ENCODE measurements around the gene RETN. TPM values are rescaled to one million over a fixed set of nuclear protein-coding genes. Genes with fewer than 3 reads are reported as not detected.

RETN gene
- total RNA-seq, 4 donors from 2014 or later: 1.5 to 1.8 TPM; not detected in 2

DNA sequence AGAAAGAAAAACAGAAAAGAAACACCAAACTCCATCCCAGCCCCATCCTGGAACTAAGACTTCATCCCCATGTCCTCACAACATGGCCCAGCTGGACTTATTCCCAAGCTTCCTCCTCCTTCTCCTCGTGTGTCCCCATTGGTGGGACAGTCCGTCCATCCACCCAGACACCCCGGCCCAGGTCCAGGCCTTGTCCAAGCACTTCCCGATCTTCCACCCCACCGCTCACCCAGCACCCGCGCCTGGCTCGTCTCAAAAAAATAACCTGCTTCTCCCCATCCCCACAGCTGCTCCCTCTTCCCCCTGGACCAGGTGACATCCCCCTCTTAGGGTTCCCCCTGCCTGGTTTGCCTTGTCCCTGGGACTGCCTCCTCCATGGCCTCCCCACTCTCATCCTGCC, 34.5 kb downstream of the RETN start:
- TF ChIP-seq, protein P1, sequence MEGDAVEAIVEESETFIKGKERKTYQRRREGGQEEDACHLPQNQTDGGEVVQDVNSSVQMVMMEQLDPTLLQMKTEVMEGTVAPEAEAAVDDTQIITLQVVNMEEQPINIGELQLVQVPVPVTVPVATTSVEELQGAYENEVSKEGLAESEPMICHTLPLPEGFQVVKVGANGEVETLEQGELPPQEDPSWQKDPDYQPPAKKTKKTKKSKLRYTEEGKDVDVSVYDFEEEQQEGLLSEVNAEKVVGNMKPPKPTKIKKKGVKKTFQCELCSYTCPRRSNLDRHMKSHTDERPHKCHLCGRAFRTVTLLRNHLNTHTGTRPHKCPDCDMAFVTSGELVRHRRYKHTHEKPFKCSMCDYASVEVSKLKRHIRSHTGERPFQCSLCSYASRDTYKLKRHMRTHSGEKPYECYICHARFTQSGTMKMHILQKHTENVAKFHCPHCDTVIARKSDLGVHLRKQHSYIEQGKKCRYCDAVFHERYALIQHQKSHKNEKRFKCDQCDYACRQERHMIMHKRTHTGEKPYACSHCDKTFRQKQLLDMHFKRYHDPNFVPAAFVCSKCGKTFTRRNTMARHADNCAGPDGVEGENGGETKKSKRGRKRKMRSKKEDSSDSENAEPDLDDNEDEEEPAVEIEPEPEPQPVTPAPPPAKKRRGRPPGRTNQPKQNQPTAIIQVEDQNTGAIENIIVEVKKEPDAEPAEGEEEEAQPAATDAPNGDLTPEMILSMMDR (IDR thresholded peaks at IDR 0.05; ENCODE audit: low read depth): no peak

DNA sequence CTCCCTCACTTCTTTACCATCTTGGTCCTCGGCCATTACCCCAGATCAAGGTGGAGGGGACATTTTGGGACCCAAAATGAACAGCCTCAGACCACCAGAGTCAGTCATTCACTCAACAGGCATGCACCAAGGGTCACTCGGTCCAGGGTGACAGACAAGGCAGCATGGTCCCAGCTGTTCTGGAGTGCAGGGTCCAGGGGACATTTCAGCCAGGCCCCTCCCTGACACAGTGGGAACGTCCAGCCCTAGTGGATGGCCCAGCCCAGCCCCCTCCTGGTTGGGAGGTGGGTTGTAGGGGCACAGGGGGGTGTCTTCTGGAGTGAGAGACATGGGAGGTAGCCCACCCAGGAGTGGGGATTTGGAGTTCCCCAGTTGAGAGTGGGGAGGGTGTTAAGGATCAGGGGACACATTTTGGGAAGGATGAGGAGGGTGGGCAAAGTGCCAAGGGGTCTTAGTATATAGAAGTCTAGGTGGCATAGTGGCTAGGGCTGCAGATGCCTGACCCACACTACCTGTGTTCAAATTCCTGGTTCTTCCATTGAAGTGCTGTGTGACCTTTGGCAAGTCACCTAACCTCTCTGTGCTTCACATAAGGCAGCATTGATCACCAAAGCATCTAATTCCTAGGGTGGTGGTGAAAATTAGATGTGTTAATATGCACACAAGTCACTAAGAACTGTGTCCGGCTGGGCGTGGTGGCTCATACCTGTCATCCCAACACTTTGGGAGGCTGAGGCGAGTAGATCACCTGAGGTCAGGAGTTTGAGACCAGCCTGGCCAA, 35.6 kb downstream of the RETN start:
- TF ChIP-seq, protein P1 (IDR thresholded peaks at IDR 0.05; ENCODE audit: low read depth): no peak

GRCh38 chr19:7705387-7706187, 36.7 kb downstream of the RETN start:
- TF ChIP-seq, protein P1 (IDR thresholded peaks at IDR 0.05; ENCODE audit: low read depth): no peak

GRCh38 chr19:7706188-7706954, 37.5 kb downstream of the RETN start:
- TF ChIP-seq, protein P1 (IDR thresholded peaks at IDR 0.05; ENCODE audit: low read depth): no peak

DNA sequence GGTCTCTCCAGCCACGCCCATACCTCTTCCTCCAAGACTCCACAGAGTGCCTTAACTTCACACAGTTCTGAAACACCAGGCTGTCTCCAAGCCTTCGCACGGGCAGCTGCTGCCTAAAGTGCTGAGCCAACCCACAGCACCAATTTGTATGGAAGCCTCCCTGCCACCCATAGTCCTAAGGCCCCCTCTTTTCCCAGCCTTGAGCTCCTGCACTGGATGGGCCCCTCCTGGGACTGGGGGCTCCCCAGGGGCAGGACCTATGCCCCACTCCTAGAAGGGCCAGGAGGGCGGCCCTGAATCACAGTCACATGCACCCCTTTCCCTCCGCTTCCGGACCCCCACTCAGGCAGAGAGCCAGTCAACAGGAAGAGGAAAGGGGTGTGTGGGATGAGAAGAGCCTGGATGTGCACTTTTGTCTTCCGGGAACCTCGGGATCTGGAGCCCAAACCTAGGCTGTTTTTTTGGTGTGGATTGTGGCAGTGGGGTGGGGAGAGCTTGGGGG, 38.2 kb downstream of the RETN start:
- TF ChIP-seq, protein P1 (IDR thresholded peaks at IDR 0.05; ENCODE audit: low read depth): no peak

- TF ChIP-seq, protein P1 (IDR thresholded peaks at IDR 0.05; ENCODE audit: low read depth): no peak
Observed at GRCh38 chr19:7709932-7710460, 41.1 kb downstream of the RETN start.

All from subcutaneous adipose tissue (tissue), 4 donors.